MM.1S (cell line): ENCODE measurements around the gene COL18A1.

ENCODE experiments used
- DNase-seq: peaks from one replicate; pipeline ENCODE4 v3.0.0-alpha.2; 2015
- H2AFZ ChIP-seq: fragments of 300-600 bp; sonication (generic); 2 replicates; pipeline ENCODE4 v1.6.0; 2016; ENCODE audit warnings: antibody characterized with exemption, low read length
- H3F3A ChIP-seq: fragments of 300-600 bp; sonication (generic); 2 replicates; pipeline ENCODE4 v1.6.1; 2016; ENCODE audit warnings: mild to moderate bottlenecking, antibody characterized with exemption, low read length, moderate library complexity, mixed read lengths; ENCODE audit not compliant: insufficient read depth
- H3K27ac ChIP-seq: fragments of 300-600 bp; sonication (generic); 2 replicates; pipeline ENCODE4 v1.5.1; 2016; ENCODE audit warnings: mild to moderate bottlenecking, low read length
- H3K27me3 ChIP-seq: fragments of 300-600 bp; sonication (generic); replicated peaks from 2 replicates; pipeline ENCODE4 v1.6.0; 2016; ENCODE audit warnings: low read length; ENCODE audit not compliant: insufficient read depth
- H3K36me3 ChIP-seq: fragments of 300-600 bp; sonication (generic); replicated peaks from 2 replicates; pipeline ENCODE4 v1.6.1; 2016; ENCODE audit warnings: mild to moderate bottlenecking, low read length, mixed read lengths; ENCODE audit not compliant: insufficient read depth
- H3K4me1 ChIP-seq: fragments of 300-600 bp; sonication (generic); 2 replicates; pipeline ENCODE4 v1.6.1; 2016; ENCODE audit warnings: low read length, mixed read lengths
- H3K4me2 ChIP-seq: fragments of 300-600 bp; sonication (generic); 2 replicates; pipeline ENCODE4 v1.6.0; 2016; ENCODE audit warnings: low read depth, low read length
- H3K4me3 ChIP-seq: fragments of 300-600 bp; sonication (generic); 2 replicates; pipeline ENCODE4 v1.5.1; 2016; ENCODE audit warnings: low read length, mixed read lengths
- H3K79me2 ChIP-seq: fragments of 300-600 bp; sonication (generic); 2 replicates; pipeline ENCODE4 v1.6.1; 2016; ENCODE audit warnings: mixed run types, low read length, mixed read lengths
- H3K9ac ChIP-seq: fragments of 300-600 bp; sonication (generic); 2 replicates; pipeline ENCODE4 v1.6.1; 2016; ENCODE audit warnings: low read length, mixed read lengths
- H3K9me2 ChIP-seq: fragments of 300-600 bp; sonication (generic); replicated peaks from 2 replicates; pipeline ENCODE4 v1.6.1; 2016; ENCODE audit warnings: mild to moderate bottlenecking, low read length, mixed read lengths; ENCODE audit not compliant: insufficient read depth
- H3K9me3 ChIP-seq: fragments of 300-600 bp; sonication (generic); replicated peaks from 2 replicates; pipeline ENCODE4 v1.6.1; 2016; ENCODE audit warnings: mild to moderate bottlenecking, low read length, mixed read lengths; ENCODE audit not compliant: insufficient read depth
- H4K20me1 ChIP-seq: fragments of 300-600 bp; sonication (generic); 2 replicates; pipeline ENCODE4 v1.6.1; 2016; ENCODE audit warnings: mild to moderate bottlenecking, low read length, moderate library complexity, mixed read lengths; ENCODE audit not compliant: insufficient read depth
- CTCF ChIP-seq: fragments of 300-600 bp; sonication (generic); IDR thresholded peaks from 2 replicates; pipeline ENCODE4 v1.5.1; 2016; ENCODE audit warnings: antibody characterized with exemption, low read length, mixed read lengths
- EZH2 ChIP-seq: fragments of 300-600 bp; sonication (generic); optimal IDR thresholded peaks from 2 replicates; pipeline ENCODE3; 2017; ENCODE audit warnings: low read depth, mild to moderate bottlenecking, antibody characterized with exemption, low read length, mixed read lengths
- EZH2phosphoT487 ChIP-seq: fragments of 300-600 bp; sonication (generic); IDR thresholded peaks from 2 replicates; pipeline ENCODE4 v1.6.1; 2018; ENCODE audit warnings: antibody characterized with exemption, low read length

The COL18A1 gene

GRCh38 chr21:45439161-45439872 is 34.4 kb downstream of the COL18A1 start:
- TF ChIP-seq EZH2phosphoT487, result no peak
- peak; percentile 96 for TF ChIP-seq CTCF
- no peak for TF ChIP-seq EZH2
- peak; percentile 80 for DNase-seq
- no peak overlapping the region for H3K27ac ChIP-seq
- no peaks in the 10 kb centered on the region for H3K36me3 ChIP-seq
- H3K9ac ChIP-seq, result no peak overlapping the region
- H4K20me1 ChIP-seq, result no peaks in the 10 kb centered on the region
- no peaks in the 10 kb centered on the region for H3K4me1 ChIP-seq
- H3K79me2 ChIP-seq, result no peaks in the 10 kb centered on the region
- no peaks in the 10 kb centered on the region for H3K9me2 ChIP-seq
- no peak overlapping the region for H3K4me3 ChIP-seq
- H3K4me2 ChIP-seq, result peak overlapping the region; percentile 19; the same call in 1 of the 2 replicates
- no peak overlapping the region for H2AFZ ChIP-seq
- no peaks in the 10 kb centered on the region for H3K9me3 ChIP-seq
- no peaks in the 10 kb centered on the region for H3F3A ChIP-seq
- peaks cover 72% of the 10 kb centered on the region for H3K27me3 ChIP-seq

GRCh38 chr21:45439901-45440461 is 35.0 kb downstream of the COL18A1 start:
- no peak overlapping the region for H2AFZ ChIP-seq
- H3K9me3 ChIP-seq, result no peaks in the 10 kb centered on the region
- no peaks in the 10 kb centered on the region for H3K4me1 ChIP-seq
- no peaks in the 10 kb centered on the region for H3F3A ChIP-seq
- H3K79me2 ChIP-seq, result no peaks in the 10 kb centered on the region
- no peak overlapping the region for H3K9ac ChIP-seq
- H4K20me1 ChIP-seq, result no peaks in the 10 kb centered on the region
- H3K9me2 ChIP-seq, result no peaks in the 10 kb centered on the region
- H3K36me3 ChIP-seq, result no peaks in the 10 kb centered on the region
- H3K4me3 ChIP-seq, result no peak overlapping the region
- peaks cover 72% of the 10 kb centered on the region for H3K27me3 ChIP-seq
- no peak for DNase-seq
- H3K27ac ChIP-seq, result no peak overlapping the region
- no peak for TF ChIP-seq EZH2phosphoT487
- no peak for TF ChIP-seq EZH2
- no peak for TF ChIP-seq CTCF
- H3K4me2 ChIP-seq, result peak overlapping the region; percentile 19; the same call in 1 of the 2 replicates

- Histone ChIP-seq H3K9ac (no peak overlapping the region), H3K4me1 (no peaks in the 10 kb centered on the region), H3K4me3 (no peak overlapping the region), H4K20me1 (no peaks in the 10 kb centered on the region), H2AFZ (no peak overlapping the region), H3K79me2 (no peaks in the 10 kb centered on the region), H3F3A (no peaks in the 10 kb centered on the region), H3K9me3 (no peaks in the 10 kb centered on the region), H3K36me3 (no peaks in the 10 kb centered on the region), H3K27me3 (peaks cover 73% of the 10 kb centered on the region), H3K4me2 (no peak overlapping the region), H3K27ac (no peak overlapping the region), H3K9me2 (no peaks in the 10 kb centered on the region)
- DNase-seq, result no peak
- TF ChIP-seq CTCF (no peak), EZH2phosphoT487 (no peak), EZH2 (no peak)
Measured at GRCh38 chr21:45440736-45441350, 35.9 kb downstream of the COL18A1 start.
